Measurements from ENCODE around the gene CERKL.

Gene CERKL

DNA sequence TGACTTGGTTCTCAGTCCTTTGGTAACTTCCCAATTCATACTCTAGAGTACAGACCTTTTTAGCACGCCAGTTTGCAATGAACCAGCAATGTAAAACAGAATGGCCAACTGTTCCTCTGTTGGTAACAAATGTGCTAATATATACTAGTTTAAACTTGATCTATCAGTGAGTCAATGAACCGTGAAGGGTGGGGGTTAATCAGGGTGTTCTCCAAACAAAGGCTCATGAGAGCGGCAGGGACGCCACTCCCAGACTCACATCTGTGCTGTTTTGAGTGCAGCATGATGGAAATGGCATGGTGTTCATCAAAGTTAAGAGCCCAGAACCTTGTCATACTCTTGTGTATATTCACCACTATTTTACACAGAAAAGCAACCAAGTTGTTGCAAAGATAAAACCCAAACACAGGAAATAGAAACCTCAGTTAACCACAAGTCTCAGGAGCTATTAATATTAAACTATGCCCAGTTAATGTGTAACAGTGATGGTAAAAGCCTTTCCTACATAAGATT is 70.3 kb downstream of the CERKL start:
- Histone ChIP-seq H3K9me3 (ENCODE audit: low read length) (no peaks in the 10 kb centered on the region), H3K4me3 (ENCODE audit: low read depth, low read length, poor library complexity, severe bottlenecking) (no peak overlapping the region), H3K36me3 (ENCODE audit: insufficient read depth, low read length) (no peaks in the 10 kb centered on the region), H3K27ac (ENCODE audit: low read depth, low read length, poor library complexity, severe bottlenecking) (no peak overlapping the region), H4K20me1 (ENCODE audit: insufficient read depth, low read length) (no peaks in the 10 kb centered on the region), H3K4me2 (ENCODE audit: low read length) (peak overlapping the region; percentile 47), H3K79me2 (ENCODE audit: insufficient read depth, low read length) (no peaks in the 10 kb centered on the region), H3F3A (ENCODE audit: insufficient read depth, low read length) (no peaks in the 10 kb centered on the region), H3K4me1 (ENCODE audit: insufficient read depth, low read length, severe bottlenecking) (peaks cover 19% of the 10 kb centered on the region), H3K9me2 (ENCODE audit: low read depth, low read length) (no peaks in the 10 kb centered on the region), H3K9ac (ENCODE audit: low read length) (no peak overlapping the region), H3K27me3 (ENCODE audit: insufficient read depth, low read length) (no peaks in the 10 kb centered on the region), H2AFZ (ENCODE audit: low read length) (no peak overlapping the region)
- no peak for TF ChIP-seq EZH2 (IDR thresholded peaks at IDR 0.05; ENCODE audit: borderline replicate concordance, low read length)
- no peak for TF ChIP-seq CTCF (IDR thresholded peaks at IDR 0.05; ENCODE audit: low read length)

DNA sequence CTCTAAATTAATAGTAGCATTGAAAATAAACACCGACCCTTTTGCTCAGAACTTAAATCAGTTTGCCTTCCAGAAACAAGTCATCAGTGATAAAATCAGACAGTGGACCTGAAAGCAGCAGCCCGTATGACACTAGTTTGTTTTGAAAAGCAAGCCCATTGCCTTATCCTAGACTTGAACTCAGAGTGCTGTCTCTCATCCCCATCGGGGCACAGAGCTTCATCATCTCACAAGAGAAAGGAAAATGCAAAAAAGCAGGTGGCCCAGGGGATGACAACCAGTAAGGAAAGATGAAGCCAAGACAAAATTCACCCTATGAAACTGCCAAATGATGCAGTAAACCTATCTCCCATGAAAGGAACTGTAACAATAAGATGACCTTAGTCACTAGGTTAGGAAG is 71.2 kb downstream of the CERKL start:
- Histone ChIP-seq H3K36me3 (ENCODE audit: insufficient read depth, low read length) (no peaks in the 10 kb centered on the region), H4K20me1 (ENCODE audit: insufficient read depth, low read length) (no peaks in the 10 kb centered on the region), H2AFZ (ENCODE audit: low read length) (no peak overlapping the region), H3F3A (ENCODE audit: insufficient read depth, low read length) (no peaks in the 10 kb centered on the region), H3K27me3 (ENCODE audit: insufficient read depth, low read length) (no peaks in the 10 kb centered on the region), H3K4me2 (ENCODE audit: low read length) (no peak overlapping the region), H3K4me1 (ENCODE audit: insufficient read depth, low read length, severe bottlenecking) (peaks cover 19% of the 10 kb centered on the region), H3K4me3 (ENCODE audit: low read depth, low read length, poor library complexity, severe bottlenecking) (no peak overlapping the region), H3K27ac (ENCODE audit: low read depth, low read length, poor library complexity, severe bottlenecking) (no peak overlapping the region), H3K9me3 (ENCODE audit: low read length) (no peaks in the 10 kb centered on the region), H3K79me2 (ENCODE audit: insufficient read depth, low read length) (no peaks in the 10 kb centered on the region), H3K9ac (ENCODE audit: low read length) (no peak overlapping the region), H3K9me2 (ENCODE audit: low read depth, low read length) (no peaks in the 10 kb centered on the region)
- TF ChIP-seq CTCF (IDR thresholded peaks at IDR 0.05; ENCODE audit: low read length) (no peak), EZH2 (IDR thresholded peaks at IDR 0.05; ENCODE audit: borderline replicate concordance, low read length) (no peak)

- H3K9me2 ChIP-seq (ENCODE audit: low read depth, low read length), result no peaks in the 10 kb centered on the region
- H3K4me2 ChIP-seq (ENCODE audit: low read length), result no peak overlapping the region
- no peaks in the 10 kb centered on the region for H3K79me2 ChIP-seq (ENCODE audit: insufficient read depth, low read length)
- no peaks in the 10 kb centered on the region for H3K9me3 ChIP-seq (ENCODE audit: low read length)
- H3K9ac ChIP-seq (ENCODE audit: low read length), result no peak overlapping the region
- no peaks in the 10 kb centered on the region for H3K27me3 ChIP-seq (ENCODE audit: insufficient read depth, low read length)
- H3K36me3 ChIP-seq (ENCODE audit: insufficient read depth, low read length), result no peaks in the 10 kb centered on the region
- H2AFZ ChIP-seq (ENCODE audit: low read length), result no peak overlapping the region
- H4K20me1 ChIP-seq (ENCODE audit: insufficient read depth, low read length), result no peaks in the 10 kb centered on the region
- no peaks in the 10 kb centered on the region for H3F3A ChIP-seq (ENCODE audit: insufficient read depth, low read length)
- TF ChIP-seq EZH2 (IDR thresholded peaks at IDR 0.05; ENCODE audit: borderline replicate concordance, low read length) (no peak), CTCF (IDR thresholded peaks at IDR 0.05; ENCODE audit: low read length) (no peak; the same call in 1 of the 2 replicates)
- H3K4me1 ChIP-seq (ENCODE audit: insufficient read depth, low read length, severe bottlenecking), result peaks cover 12% of the 10 kb centered on the region
- H3K27ac ChIP-seq (ENCODE audit: low read depth, low read length, poor library complexity, severe bottlenecking), result no peak overlapping the region
- H3K4me3 ChIP-seq (ENCODE audit: low read depth, low read length, poor library complexity, severe bottlenecking), result no peak overlapping the region
Measured at GRCh38 chr2:181581534-181581933, 75.4 kb downstream of the CERKL start.

All from OCI-LY1 (cell line).